ENCODE measurements around the gene LTBP1.
"Not testable (repeated sequence)": the region's sequence is repeated elsewhere in the genome, so short reads cannot be mapped to it uniquely, and the experiment has no call there.

Gene LTBP1

DNA sequence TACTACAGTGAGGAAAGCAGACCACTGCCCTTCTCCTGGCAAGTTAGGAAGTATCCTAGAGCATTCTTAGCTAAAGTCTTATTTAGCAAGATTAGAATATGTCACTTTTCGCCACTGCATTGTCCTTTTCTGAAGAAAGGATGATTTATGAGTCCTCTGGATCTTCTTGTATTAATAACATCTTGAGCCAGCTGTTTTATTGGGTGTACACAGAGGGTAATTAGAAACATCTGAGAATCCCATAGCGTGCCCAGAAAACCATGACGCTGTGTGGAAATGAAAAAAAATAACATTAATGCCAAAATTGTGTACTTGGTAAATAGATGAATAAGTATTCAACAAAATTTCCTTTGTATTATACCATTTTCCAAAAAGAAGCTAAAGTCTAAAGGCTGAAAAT lies 198.7 kb downstream of the LTBP1 start:
- no peak for DNase-seq (ENCODE audit: low spot score)

DNA sequence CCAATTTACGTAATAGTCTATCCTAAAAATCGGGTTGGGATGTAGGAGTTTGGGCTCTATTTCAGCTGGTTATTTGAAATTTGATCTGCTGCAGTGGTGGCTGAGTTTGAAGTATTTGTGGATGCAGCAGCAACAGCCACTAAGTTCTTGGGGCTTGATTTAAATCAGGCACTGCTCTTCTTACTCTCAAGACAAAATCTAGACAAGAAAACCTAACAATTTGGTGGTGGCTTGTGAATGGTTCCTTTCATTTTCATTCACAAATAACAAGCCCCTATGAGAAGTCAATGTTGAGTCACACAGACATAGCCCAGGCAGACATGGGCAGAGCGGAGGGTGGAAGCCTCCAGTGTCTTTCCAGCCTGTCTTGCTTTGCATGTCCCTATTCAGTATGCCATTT lies 199.3 kb downstream of the LTBP1 start:
- DNase-seq (ENCODE audit: low spot score): no peak

DNA sequence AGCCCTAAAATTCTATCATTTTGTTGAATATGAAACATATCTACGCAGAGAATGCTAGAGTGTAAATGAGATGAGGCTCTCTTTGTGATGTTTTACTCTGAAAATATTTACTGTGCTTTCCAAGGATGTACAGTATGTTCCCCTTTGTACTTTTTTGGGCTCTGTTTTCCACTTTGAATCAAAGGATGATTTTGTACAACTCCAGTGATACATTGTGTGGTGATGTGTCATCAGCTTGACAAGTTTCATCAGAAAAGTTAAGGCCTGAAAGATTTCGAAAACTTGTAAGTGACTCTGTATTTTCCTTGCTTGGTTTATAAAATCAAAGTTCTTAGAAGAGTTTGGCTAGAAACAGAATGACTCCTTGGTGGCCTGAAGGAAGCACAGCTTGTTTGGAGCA lies 206.3 kb downstream of the LTBP1 start:
- DNase-seq (ENCODE audit: low spot score): no peak

DNA sequence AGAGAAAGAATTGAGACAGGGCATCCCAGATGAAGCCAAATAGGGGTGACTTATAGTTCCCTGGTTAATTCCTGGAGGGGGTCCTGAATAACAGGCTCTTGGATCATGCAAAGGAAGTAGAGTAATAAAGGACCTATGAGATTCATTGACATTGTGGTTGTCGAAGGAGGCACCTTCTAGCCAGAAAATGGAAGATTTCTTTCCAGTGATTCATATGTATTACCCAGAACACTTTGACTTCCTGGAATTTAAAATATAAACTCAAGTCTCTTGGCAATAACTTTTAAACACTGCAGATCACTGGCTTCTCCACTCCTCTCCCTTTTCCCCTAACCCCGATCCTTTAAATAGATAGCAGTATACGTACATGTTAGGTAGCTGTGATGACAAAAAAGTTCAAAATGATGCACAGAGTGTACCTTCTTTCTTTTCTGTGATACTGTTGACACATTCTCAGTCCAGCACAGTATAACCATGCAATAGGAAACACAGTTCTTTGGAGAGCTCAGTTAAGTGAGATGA lies 211.8 kb downstream of the LTBP1 start:
- no peak for DNase-seq (ENCODE audit: low spot score)

DNA sequence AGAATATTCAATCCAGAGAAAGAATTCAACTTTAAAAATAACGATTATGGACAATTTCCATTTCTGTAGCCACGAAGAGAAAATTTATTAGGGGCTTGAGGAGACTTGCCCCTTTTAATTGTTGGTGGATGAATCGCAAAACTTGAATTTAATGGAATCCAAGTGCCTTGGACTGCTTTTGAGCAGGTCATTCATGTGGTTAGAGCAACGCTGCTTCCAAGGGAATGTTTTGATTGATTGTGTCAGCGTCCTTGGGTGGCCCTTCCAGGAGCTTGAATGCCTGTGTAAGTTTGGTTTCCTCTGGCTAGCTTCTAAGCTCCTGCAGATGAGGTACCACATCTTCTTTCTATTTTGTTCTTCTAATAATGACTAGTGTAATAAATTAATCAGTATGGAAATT lies 213.4 kb downstream of the LTBP1 start:
- no peak for DNase-seq (ENCODE audit: low spot score)

DNA sequence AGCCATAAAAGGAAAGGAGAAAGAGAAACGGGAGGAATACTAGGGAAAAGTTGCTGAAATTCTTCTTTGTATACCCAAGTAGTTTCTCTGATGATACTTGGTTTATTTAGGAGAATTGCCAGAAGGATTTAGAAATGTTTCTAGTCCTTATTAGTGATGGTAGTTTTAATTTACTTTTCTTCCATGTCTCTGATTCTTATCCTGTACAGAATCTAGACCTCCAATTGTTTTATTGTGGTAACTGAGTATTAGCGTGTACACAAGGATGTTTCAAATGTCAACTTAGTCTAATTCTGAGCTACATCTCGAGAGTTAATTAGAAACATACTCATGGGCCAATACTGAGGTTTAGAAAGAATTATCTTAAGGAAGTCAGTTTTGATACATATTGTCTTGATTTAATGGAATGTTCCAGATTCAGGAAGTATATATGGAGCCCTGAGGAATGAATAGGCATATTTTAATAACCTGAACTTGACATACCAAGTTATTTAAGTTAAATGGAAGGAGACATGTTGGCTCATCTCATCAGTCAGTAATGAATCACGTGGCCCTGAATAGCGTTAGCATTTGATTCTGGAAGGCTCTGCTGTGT lies 219.6 kb downstream of the LTBP1 start:
- DNase-seq (ENCODE audit: low spot score): no peak

DNA sequence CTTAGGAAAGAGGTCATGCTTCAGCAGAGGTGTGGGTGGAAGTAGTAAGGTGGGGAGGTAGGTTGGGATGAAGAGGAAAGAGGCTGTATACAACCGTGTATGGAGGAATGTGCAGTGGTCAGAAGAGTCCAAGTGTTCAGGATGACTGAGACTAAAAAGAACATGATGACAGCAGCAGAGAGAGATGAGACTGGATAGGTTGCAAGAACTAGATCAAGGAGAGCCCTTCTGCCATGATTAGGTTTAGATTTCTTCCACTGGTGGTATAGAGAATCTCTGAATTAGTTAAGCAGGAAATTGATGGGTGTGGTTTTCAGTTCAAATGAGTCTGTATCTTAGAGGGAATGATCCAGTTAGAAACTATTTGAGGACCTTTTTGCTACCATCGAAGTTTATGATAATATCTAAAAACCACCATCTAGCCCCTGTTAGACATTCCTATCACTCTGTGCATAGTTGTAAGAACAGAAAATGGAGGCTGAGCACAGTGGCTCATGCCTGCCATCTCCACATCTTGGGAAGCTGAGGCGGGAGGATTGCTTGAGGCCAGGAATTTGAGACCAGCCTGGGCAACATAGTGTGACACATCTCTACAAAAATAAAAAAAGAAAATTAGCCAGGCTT lies 221.0 kb downstream of the LTBP1 start:
- no peak for DNase-seq (ENCODE audit: low spot score)

DNA sequence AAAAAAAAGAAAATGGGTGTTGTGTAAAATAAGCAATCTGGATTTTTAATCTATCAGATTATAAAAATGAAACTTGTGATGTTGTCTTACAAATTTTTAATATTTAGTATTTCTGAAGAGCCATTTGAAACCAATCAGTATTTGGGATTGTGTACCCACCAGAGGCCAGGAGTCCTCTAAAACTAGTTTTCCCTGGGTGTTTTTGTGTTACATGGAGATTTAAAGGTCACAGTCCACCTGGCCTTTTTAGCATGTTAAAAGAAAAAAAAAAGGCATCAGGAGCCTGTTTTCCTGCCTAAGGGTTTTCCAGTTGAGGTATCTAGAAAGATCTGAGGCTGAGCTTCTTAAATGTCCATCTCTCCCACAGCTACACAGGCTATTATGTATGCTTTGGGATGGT lies 221.7 kb downstream of the LTBP1 start:
- DNase-seq (ENCODE audit: low spot score): no peak

DNA sequence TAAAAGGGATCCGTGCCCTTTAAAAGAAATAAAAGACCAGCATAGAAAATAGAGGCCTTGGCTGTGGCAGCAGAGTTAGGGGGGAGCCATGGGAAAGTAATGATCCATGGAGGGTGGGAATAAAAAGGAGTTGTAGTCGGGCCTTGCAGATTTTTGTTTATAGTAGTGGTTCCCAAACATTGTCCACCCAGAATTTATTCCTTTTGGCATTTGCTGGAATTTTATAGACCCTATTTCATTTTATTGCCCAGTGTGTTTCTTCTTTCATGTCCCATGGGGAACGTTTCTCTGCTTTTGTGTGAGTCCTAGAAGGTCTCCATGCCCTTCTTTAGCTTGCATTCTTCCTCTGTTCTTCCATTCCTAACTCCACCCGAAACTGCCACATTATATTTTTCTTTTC lies 222.2 kb downstream of the LTBP1 start:
- DNase-seq (ENCODE audit: low spot score): no peak

DNA sequence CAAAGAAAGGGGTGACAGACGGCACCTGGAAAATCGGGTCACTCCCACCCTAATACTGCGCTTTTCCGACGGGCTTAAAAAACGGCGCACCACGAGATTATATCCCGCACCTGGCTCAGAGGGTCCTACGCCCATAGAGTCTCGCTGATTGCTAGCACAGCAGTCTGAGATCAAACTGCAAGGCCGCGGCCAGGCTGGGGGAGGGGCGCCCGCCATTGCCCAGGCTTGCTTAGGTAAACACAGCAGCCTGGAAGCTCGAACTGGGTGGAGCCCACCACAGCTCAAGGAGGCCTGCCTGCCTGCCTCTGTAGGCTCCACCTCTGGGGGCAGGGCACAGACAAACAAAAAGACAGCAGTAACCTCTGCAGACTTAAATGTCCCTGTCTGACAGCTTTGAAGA lies 223.5 kb downstream of the LTBP1 start:
- not testable (repeated sequence) for DNase-seq (ENCODE audit: low spot score)

DNA sequence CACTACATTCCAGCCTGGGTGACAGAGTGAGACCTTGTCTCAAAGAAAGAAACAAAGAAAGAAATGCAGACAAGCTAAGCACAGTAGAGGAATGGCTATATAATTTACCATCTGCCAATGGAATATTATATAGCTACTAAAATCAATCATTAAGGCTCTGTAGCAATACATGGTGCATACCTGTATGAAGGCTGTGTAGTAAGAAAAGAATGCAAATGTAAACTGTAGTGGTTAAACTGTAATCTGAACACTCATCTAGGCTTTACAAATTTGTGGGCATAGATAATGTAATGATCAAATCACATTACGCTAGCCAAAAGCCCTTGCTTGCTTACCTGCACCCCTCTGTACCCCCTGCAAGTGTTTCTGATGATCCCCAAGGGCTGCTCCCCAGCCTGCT lies 230.9 kb downstream of the LTBP1 start:
- DNase-seq (ENCODE audit: low spot score): no peak

DNA sequence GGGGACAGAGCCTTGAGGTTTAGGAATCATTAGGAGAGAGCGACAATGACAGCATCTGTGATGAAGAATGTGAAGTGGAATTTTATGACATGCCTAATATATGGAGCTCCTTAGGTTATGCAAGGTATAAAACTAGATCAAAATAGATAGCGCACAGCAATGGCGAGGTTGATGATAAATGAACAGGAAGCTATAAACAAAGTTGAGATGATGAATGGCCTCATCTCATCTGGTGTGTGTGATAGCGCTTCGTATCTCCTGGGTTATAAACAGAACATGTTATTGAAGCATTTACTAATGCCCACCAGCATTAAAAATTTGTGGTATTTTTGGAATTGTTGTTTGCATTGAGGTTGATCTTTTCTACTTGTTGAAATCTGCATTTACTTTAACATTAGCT lies 231.5 kb downstream of the LTBP1 start:
- no peak for DNase-seq (ENCODE audit: low spot score)

DNA sequence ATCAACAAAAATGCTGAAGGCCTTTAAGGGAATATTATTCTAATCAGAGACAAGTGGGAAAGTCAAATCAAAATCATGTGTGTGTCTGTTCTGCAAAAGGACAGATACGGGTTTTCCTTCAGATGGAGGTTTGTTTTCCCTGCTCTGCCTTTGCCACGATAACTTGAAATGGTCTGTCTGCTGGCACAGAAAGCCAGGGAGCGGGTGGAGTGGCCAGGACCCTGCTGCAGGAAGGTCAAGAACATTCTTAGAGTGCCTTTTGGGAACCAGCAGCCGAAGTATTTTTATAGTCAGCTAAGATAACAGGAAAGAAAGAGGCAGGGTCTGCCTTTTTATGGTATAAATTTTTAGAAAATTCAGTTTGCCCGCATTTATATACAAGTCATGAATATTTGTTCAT lies 234.2 kb downstream of the LTBP1 start:
- no peak for DNase-seq (ENCODE audit: low spot score)

DNA sequence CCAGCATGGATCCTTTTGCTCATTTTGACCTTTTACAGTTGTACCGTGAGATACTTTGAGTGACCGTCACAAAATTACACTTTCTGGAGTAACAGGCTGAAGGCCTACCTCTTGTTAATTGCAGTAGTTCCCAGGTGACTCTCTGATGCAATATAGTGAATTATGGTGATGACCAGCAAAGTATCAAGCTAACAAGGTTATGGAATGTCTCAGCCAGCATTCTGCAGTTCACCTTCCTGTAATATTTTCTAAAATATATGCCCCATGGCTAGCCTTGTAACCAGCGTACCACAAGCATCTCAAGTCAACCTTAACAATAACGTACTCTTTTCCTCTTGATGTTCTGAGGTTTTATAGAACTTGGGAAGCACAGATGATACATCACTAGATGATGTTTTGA lies 234.7 kb downstream of the LTBP1 start:
- DNase-seq (ENCODE audit: low spot score): no peak

DNA sequence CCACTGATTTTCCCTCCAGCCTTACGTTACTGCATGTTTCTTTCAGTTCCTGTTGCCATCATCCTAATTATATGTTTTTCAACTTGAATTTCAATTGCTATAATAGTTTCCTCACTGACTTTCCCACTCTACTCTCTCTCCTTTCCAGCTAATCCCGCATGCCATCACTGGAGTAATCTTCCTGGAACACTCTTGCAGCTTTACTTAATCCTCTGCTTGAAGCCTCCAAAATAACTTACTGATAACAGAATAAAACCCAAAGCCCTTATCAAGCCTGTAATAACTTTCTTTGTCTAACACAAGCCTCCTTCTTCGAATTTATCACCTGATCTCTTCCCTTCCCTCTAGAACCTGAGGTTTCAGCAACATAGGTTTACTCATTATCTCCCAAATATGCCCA lies 237.3 kb downstream of the LTBP1 start:
- DNase-seq (ENCODE audit: low spot score): no peak

DNA sequence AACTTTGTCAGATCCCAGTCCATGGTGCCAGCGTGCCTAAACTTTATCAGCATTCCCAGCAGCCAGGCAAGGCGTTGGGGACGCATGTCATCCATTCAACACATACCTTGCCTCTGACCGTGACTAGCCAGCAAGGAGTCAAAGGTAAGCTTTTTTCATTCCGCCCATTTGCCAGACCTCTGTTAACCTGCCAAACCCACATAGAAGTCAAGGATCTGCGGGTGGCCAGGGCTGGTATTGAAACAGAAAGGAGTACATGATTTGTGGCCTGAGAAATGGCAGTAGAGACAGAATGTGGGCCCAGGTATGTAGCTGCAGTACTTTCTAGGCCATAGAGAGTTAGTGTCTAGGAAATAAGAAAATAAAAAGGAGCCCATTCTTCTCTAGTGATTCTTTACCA lies 240.2 kb downstream of the LTBP1 start:
- no peak for DNase-seq (ENCODE audit: low spot score)

DNA sequence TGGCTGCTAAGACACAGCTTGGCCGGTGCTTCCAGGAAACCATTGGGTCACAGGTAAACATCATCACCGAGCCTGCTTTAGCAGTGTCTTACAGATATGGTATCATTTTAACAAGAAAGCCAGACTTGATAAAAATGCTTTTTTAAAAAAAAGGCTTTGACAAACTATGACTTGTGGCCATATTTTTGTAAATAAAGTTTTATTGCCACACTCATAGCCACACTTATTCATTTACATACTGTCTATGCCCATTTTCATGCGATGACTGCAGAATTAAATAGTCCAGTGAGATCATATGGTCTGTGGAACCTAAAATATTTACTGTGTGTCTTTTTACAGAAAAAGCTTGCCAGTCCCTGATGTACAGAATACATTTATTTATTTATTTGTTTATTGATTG lies 242.0 kb downstream of the LTBP1 start:
- no peak for DNase-seq (ENCODE audit: low spot score)

DNA sequence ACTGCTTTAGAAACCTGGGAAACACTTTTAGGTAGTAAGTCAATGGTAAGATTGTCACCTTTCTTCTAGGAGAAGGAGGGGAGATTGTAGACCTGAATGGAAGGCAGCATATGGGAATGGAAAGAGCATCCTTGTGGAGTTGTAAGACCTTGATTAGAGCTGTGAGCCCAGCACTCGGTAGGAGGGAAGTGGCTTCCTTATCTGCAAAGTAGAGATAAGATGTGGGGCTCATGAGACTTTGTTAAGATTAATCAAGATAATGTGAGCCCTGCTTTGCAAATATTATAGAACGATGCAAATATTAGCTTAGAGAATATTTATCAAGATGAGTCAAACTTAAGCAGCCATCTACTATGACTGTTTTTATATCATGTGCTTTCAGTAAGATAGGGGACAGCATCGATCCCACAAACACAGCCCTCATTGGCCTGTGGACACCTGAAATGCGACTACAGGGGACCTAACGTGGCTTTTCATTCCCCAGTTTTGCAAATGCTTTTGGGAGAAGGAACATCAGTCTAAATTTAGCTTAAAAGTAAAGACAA lies 243.7 kb downstream of the LTBP1 start:
- no peak for DNase-seq (ENCODE audit: low spot score)

DNA sequence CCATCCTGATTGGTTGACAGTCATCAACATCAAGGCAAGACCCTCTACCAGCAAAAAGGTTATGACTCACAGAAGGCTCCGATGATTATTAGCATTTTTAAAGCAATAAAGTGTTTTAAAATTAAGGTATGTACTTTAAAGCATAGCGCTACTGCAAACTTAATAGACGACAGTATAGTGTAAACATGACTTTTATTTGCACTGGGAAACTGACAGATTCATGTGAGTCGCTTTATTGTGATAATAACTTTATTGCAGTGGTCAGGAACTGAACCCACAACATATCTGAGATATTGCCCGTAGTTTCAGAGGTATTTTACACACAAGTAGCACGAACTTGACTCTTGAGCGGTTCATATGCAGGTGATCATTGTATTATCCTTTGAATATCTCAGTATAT lies 249.1 kb downstream of the LTBP1 start:
- DNase-seq (ENCODE audit: low spot score): no peak

DNA sequence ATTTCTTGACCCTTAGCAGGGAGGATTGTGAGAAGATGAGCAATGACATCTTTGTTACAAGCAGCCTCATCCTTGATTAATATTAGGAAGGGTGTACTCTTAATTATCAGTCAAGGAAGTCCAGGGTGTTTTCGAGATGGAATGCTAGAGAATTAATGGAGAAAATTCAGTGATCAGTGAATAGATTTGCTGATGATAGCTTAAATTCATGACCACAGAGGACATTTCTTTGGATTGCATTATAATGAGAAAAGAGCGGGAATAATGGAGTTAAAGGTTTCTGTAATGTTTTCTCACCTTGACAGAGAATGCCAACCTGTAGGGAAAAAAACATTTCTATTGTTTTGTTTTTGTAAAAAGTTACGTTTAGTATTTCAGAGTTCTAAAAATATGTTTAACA lies 249.9 kb downstream of the LTBP1 start:
- no peak for DNase-seq (ENCODE audit: low spot score)

DNA sequence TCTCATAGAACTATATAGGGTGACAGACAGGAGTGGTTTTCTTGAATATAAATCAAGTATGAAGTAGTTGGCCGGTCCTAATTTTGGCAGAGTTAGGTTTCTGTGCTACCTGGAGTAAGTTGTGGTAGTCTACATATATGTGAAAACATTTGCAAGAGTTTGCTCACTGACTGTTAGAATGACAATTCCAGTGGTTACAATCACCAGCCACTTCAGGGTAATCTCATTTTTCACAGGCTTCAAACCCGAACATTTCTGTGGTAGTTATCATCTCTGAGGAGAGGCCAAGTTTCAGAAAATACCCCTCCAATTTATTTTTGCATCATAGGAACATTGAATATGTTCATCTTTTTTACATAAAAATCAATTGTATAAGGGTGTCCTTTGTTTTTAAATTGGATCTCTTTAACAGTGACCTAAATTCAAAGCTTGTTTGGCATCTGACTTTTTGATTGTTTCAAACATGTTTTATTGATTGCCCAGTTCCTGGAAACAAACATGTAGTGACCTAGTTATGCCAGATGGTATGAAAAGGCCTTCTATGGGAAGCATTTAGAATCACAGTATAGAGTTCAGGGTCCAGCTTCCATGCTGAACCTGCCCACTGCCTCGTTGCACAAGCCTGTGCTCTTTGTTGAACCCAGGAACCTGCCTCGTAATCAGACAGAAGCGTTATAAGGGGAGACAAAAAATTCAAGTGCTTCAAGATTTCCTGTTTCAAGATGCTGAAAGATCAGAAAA lies 250.6 kb downstream of the LTBP1 start:
- no peak for DNase-seq (ENCODE audit: low spot score)

DNA sequence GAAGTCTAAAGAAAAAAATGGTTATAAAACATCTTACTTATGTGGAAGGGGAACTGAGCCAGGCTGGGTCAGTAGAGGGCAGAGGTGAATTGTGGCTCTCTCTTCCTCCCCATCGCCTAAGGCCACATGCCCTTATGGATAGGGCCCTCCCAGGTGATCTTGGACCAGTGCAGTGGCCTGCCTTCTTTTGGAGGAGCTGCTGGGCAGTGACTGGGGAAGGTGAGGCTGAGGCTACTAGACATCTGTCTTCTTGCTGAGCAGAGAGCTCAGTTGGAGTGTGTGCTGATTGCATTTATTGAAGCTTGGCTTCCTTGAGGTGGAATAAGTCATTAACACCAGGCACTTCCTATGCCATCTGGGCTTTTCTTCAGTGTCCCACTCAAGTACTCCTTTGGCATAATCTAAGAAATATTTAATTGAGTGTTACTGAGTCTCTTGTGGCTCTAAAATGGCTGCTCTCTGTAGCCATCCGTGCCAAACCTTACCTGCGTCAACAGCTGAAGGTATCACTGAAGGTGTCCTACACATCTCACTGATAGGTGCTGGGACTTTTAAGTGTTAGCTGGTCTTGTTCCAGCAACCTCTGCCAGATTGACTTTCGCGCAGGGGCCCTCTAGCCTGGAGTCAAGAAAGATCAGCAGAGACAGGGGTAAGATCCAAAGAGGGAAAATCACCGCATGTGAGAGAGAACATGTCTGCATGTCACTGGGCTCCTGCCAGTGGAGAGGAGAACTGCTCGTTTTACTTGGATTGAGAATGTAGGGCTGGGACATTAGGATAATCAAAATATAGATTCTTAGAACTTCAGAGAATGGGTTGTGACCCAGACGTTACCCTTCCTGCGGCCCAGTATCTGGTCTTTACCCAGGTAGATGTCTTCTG lies 256.1 kb downstream of the LTBP1 start:
- DNase-seq (ENCODE audit: low spot score): no peak

All from HuH-7.5 (cell line).